ENCODE results near the gene MAMSTR.

GRCh38 chr19:48674921-48675824, 44.4 kb downstream of the MAMSTR start:
- peak; percentile 71 to 86 for TF ChIP-seq CTCF (conservative IDR thresholded peaks at IDR 0.05 in 1 of 2, IDR thresholded peaks at IDR 0.05 in 1 of 2; ENCODE audit: low read depth in 1 of 2, low read length in 2 of 2)
- TF ChIP-seq EZH2 (IDR thresholded peaks at IDR 0.05; ENCODE audit: low read length, missing control alignments): no peak

Data from fibroblast of lung (primary cell).